GM20431 (cell line): ENCODE results near the gene SMG6.
"Not testable (repeated sequence)": the region's sequence is repeated elsewhere in the genome, so short reads cannot be mapped to it uniquely, and the experiment has no call there.

Experiments
- in situ Hi-C: fragments of 300-500 bp; cut with MseI, MboI; formaldehyde crosslinking; loops from one replicate; pipeline ENCODE4 v1.15.0; 2020; ENCODE audit warnings: low sequenced_read_pairs; ENCODE audit not compliant: unreplicated experiment

Gene SMG6

DNA sequence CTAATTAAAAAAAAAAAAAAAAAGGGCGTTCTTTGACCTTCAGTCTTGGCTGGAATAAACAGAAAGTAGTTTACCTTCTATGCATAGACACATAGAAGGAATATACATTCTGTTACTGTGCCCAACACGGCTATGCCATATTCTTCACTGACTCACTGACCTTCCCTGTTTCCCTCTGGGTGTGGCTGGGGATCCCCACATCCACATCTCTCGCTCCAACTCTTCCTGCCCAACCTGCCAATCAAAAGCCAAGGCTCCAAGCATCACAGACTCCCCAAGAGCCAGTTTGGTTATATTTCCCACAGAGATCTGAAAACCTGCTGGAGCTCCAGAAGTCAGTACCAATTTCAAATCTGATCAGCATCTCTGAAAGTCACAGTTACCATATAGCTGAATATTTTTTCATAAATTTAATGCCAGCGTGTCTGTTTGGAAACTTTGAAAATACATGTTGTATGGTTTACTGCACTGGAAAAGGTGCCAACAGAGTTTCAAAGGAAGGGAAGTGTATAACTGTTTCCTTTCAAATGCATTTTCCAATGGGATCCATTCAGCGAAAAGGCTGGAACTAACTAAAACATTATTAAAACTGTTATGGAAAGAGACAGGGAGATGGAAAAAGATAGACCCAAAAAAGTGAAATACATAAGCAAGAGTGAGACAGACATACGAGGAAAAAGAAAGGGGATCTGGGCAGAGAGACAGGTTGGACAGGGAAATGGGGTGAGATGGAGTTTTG is 91.8 kb downstream of the SMG6 start:
- in situ Hi-C loops, result no loop called here

DNA sequence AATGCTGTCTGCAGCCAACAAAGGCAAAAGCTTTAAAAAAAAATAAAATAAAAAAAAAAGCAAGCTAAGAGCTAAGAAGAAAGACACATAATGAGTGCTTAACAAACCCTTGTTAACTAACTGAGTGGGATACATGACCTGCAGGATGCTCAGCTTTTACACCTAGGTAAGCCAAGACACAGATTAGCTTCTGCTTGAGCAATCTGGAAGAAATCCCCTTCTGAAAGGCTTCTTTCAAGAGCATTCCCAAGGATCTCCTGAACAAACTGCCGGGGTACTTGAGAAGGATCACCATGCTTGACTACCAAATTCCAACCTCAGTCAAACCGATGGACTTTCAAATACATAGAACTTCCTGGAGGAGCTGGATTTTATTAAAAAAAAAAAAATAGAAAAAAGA is 92.9 kb downstream of the SMG6 start:
- in situ Hi-C loops, result no loop called here

DNA sequence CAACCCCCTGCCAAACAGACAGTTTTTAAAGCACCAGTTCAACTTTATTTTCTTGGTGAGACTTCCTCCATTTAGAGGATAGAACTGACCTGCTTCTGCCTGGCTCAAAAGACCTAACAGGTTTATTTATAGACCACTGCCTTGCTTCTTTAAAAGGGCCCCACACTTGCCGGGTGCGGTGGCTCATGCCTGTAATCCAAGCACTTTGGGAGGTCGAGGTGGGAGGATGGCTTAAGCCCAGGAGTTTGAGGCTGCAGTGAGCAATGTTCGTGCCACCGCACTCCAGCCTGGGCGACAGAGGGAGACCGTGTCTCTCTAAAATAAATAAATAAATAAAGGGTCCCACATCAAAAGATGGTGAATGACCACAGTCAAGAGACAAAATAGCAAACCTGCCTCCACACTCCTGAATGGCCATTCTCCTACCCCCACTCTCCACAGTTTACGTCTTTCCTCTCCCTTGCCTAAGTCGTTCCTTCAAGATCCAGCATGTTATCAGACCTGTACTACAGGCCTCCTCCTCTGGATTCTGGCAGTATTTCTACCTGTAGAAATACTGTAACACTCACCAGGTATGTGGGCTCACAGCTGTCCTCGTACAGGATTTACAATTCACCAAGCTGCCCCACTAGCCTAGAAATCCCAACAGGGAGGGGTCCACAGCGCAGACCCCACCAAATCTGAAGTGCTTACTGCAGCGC is 95.6 kb downstream of the SMG6 start:
- in situ Hi-C loops, result no loop called here

DNA sequence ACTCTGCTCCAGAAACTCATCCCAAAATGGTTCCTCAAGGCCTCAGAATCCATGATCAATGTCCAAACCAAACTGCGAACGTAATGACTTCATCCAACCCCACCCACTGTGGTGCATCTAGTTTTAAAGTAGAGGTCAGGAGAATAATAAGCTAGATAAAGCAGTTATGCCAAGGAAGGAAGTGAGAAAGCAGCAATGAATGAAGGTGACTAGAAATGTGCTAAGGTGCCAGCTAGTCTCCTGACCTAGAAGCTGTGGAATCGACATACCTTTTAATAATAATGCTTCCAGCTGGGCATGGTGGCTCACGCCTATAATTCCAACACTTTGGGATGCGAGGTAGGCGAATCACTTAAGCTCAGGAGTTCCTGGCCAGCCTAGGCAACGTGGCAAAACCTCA is 99.2 kb downstream of the SMG6 start:
- in situ Hi-C loops, result no loop called here

DNA sequence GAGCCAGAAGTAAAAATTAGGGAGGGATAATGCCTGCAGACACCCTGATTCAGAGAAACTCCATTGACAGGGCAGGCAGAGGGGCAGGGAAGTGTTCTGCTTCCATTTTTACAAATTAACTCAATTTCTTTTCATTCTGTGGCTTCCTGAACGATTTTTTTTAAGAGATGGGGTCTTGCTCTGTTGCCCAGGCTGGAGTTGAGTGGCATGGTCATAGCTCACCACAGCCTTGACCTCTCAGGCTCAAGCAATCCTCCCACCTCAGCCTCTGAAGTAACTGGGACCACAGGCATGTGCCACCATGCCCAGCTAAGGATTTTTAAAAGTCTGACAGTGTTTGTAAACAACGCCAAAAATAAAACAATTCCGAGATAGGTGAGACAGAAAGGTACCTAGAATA is 99.8 kb downstream of the SMG6 start:
- in situ Hi-C loops, result no loop called here

DNA sequence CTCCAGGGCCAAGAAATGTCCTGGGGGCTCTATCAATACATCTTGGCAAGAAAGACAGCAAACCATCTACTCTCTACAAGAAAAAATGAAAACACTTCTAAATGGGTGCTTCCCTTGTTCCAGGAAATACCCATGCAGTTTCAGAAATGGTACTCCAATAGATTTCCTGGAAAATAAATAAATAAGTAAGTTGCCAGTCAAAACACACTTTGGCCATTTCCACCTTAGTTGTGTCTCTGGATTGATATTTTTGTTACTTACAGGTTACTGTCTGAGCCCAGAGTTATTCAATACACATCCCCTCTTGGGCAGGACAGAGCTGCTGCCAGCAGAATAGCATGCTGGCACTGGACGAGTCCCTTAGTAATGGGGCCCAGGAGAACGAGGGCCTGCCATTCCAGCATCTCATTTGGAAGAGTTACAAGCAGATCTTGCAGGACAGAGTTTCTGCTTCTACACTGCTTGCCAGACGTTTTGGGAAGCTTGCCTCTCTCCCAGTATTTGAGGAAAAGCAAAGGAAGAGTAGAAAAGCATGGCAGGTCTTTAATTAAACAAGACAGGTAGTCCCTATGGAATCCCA is 100.5 kb downstream of the SMG6 start:
- in situ Hi-C loops, result no loop called here

DNA sequence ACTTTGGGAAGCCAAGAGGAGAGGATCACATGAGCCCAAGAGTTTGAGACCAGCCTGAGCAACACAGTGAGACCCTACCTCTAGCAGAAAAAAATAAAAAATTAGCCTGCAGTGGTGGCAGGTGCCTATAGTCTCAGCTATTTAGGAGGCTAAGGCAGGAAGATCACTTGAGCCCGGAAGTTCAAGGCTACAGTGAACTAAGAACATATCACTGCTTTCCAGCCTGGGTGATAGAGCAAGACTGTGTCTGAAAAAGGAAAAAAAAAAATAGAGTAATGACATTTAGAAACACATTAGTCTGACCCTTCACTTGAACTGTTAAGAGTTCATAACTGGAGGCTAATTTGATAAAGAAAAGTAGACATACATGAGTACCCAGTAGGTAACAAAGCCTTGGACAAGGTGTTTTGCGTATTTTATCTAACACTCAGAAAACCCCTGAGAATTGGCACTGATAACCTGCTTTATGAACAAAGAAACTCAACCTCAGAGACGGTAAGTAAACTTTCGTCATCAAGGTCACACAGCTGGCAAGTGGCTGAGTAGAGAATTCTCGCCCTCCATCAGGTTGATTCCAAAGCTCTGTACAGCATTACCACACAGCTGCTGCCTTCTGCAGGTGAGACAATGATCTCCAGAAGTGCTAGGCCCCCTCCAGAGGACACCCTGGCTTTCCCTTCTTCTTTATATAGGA is 101.1 kb downstream of the SMG6 start:
- in situ Hi-C loops, result no loop called here

DNA sequence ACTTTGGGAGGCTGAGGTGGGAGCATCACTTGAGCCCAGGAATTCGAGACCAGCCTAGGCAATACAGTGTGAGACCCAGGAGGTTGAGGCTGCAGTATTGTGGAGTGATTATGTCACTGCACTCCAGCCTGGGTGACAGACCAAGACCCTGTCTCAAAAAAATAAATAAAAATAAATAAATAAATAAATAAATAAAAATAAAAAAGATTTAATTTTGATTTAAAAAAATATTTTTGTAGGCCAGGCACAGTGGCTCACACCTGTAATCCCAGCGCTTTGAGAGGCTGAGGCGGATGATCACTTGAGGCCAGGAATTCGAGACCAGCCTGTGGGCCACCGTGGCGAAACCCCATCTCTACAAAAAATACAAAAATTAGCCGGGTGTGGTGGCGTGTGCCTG is 104.2 kb downstream of the SMG6 start:
- in situ Hi-C loops, result not testable (repeated sequence)

DNA sequence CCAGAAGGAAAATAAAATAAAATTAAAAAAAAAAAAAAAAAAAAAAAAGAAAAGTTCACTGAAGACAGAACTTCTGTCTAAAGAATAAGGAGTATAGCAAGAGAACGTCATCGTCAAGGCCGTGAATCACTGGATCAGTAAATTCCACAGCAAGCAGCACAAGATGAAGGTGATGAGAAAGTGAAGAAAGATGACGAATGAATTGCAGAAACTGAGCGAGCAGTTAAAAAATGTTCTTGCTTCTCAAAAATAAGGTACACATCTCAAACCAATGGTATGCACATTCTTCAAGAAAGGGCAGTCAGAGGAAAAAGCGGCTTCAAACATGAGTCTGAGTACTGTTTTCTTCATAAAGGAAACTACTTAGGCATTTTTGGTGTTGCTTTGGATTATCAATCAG is 104.7 kb downstream of the SMG6 start:
- in situ Hi-C loops, result no loop called here

DNA sequence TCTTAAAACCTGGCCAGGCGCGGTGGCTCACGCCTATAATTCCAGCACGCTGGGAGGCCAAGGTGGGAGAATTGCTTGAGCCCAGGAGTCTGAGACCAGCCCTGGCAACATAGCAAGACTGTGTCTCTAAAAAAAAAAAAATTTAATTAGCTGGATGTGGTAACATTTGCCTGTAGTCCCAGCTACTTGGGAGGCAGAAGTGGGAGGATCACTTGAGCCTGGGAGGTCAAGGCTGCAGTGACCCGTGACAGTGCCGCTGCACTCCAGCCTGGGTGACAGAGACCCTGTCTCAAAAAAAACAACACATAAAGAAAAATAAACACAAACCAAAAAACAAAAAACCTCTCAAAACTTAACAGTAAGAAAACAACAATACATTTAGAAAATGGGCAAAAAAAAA is 106.3 kb downstream of the SMG6 start:
- in situ Hi-C loops, result no loop called here

DNA sequence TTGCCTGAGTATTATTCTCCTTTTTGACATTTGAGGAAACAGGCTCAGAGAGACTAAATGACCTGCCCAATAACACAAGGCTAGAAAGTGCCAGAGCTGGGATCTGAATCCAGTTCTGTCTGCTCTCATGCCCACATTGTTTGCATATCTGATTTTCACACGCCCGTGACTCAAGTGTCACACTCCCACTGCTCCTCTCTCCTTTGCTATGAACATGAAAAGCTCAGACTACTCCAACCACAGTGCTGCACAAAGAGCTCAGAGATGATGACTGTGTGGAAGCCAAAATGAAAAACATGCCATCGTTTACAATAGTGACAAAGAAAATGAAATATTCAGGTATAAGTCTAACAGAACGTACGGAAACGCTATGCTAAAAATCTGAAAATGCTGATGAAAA is 107.9 kb downstream of the SMG6 start:
- in situ Hi-C loops, result no loop called here

DNA sequence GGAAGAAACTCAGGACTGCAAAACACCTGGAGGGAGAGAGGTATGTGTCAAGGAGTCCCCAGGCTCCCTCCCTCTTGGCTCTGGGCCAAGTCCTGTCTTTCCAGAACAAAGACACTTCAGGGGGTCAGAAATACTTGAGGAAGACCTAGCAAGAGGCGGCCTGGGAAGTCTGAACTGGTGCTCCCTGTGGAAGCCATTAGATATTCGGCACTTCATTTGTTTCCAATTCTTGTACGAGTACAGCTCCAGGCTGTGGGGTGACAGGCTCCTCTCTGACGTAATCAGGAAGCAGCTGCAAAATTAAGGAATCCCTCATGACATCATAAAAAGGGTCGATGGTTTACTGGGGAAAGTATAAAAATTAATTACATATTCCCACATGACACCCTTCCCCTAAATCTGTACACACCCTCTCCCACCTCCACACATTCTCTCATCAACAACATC is 108.7 kb downstream of the SMG6 start:
- in situ Hi-C loops, result no loop called here

DNA sequence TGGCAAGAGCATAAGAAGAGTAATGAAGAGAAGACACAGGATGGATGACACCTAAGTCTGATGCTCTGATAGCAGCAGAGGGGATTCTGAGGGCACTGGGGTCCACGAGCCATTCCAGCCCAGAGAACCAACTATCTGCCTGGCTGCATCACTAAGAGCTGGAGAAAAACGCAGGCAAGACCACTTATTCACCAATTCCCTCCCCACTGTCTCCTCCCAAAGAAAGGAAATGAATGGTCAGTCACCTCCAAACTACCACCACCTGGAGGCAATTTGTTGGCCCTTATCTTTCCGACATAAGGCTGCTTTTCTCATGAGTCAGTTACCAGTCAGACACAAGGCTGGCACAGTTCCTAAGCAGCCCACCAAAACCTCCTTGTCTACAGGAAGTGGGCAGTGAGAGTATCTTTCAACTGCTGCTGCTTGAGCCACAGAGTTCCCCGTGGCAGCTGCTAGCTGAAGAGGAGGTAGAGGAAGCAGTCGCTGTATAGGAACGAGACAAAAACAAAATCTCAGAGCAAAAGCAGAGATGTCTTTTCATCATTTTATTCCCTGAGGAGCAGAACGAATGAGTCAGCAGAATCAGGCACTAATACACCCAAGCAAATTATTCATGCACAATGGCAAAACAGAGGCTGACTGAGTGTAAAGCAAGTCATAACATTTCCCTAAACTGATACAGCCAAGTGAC is 111.1 kb downstream of the SMG6 start:
- in situ Hi-C loops, result no loop called here

DNA sequence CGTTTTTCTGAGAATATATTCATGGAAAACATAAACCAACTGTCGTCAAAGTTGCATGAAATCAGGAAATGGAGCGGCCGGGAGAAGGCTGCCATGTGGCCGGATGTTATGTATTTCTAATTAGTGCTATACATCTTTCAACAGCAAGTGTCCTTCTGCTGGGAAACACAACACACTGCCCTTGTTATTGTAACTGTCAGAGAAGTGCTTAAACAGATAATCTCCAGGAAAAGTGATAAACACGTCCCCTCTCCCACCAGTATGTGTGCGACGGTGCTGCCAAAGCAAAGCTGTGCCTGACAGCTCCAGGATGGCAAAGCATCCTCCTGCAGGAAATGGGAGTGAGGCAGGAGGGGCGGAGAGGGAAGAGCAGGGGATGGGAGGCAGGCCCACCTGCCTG is 111.8 kb downstream of the SMG6 start:
- in situ Hi-C loops, result no loop called here

DNA sequence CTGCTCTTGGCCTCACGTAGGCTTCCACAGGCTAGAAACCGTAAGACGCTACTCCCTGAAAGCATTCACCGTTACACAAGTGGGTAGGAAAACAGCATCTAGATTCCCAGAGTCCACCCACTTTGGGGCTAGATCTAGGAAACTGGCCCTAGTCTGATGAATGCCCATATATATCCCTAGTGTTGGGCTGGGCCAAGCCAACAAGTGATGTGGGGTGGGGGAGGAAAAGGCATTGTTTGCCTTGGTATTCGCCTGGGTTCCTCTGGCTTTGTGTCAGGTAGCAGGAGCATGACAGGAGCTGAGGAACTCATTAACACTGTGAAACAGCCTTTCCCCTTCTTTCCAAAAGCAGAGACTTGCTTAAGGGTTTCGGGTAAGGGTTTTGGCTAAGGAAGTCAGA is 112.4 kb downstream of the SMG6 start:
- in situ Hi-C loops, result no loop called here

DNA sequence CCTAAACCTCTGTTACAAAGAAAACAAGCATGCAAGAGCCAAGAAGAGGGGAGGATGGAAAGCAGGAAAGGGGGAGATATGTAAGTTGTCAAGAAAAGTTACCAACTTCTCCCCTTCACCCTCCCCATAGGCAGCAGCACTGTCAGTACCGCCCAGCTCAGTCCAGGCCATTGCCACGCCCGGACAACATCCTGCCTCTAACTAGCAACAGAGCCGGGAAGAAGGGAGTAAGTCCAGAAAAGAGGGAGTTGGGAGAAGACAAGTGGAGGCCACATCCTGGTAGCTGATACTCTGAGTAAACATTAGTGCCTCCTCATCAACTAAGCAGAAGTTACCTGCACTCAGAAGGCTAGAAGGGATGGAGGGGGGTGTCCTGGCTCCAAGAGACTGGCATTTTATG is 113.6 kb downstream of the SMG6 start:
- in situ Hi-C loops, result no loop called here

DNA sequence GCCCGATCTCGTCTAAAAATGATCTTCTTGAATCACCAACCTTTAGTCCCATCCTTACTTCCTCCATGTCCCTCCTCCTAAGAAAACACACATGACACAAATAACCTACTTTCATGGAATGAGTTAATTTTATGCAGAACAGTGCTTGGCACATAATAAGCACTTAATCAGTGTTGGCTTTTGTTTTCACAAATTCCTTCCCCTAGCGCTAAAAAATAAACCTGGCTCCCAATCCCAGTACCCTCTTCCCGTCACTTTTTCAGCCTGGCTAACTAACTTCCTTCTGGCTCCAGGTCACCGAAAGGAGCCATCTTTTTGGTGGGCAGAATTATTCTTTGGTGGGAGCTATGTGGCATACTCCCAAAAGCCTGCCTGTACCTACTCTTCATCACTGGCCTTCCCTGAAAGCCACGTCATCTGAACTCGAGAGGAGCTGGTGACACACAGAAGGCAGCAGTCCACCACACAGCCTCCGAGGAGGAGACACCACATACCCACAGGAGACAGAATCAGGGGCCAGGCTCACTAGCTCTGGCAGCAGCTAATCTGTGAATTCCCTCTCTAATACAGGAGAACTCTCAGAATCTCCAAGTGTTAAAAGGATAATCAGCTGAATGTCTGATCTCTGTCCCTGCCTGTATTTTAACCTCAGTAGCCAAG is 114.5 kb downstream of the SMG6 start:
- in situ Hi-C loops, result no loop called here

DNA sequence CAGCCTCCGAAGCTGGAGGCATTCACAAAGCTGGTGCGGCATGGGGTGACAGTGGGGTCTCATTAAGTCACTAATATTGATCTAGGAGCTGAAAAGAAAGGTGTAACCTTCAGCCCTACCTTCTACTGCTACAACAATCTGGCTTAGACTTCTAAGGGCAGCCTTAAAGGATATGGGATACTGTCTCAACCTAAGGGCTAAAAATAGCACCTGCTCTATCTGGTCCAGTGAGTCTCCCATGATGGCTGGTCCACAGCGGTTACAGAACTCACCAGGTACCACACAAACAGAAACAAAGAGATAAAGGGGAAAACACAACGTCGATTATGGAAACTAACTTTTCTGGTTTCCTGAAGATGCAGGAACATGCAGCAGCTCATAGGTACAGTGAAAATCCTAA is 115.8 kb downstream of the SMG6 start:
- in situ Hi-C loops, result no loop called here

DNA sequence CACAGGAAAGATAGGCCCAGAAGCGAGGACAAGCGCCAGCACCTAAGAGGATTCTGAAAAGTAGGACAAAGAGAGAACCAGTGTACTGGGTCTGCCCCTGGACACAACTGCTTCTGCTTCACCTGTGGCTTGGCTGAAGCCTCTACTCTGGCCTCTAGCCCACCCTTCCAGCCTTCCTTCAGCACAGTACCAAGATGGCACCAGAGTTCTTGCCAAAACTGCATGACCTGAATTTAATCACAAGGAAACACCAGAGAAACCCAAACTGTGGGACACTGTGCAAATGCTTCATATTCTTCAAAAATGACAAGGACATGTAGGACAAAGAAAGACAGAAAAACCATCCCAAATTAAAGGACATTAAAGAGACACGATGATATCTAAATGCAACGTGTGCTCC is 116.6 kb downstream of the SMG6 start:
- in situ Hi-C loops, result no loop called here
